ENCODE data around the gene STARD3NL.

- TF ChIP-seq RAD21 (IDR thresholded peaks at IDR 0.05; ENCODE audit: low read length): no peak
- TF ChIP-seq CTCF (conservative IDR thresholded peaks at IDR 0.05; ENCODE audit: low read depth, low read length): no peak
- TF ChIP-seq POLR2A (IDR thresholded peaks at IDR 0.05; ENCODE audit: low read depth, low read length): no peak
- no peak for TF ChIP-seq RCOR1 (IDR thresholded peaks at IDR 0.05; ENCODE audit: insufficient replicate concordance, low read length)
- no peak for TF ChIP-seq CEBPB (IDR thresholded peaks at IDR 0.05; ENCODE audit: low read depth, low read length)
- TF ChIP-seq NFE2L2 (IDR thresholded peaks at IDR 0.05; ENCODE audit: low read depth, low read length): no peak
- TF ChIP-seq RFX5 (IDR thresholded peaks at IDR 0.05; ENCODE audit: low read depth, low read length): no peak
- TF ChIP-seq FOS (IDR thresholded peaks at IDR 0.05; ENCODE audit: low read depth, low read length): no peak
- TF ChIP-seq CHD1 (IDR thresholded peaks at IDR 0.05; ENCODE audit: low read depth, low read length): no peak
- peak; percentile 43; the same call in 1 of the 2 replicates for TF ChIP-seq MAFK (IDR thresholded peaks at IDR 0.05; ENCODE audit: low read depth, low read length)
- no peak for TF ChIP-seq MAZ (IDR thresholded peaks at IDR 0.05; ENCODE audit: borderline replicate concordance, low read depth, low read length)
- TF ChIP-seq MXI1 (IDR thresholded peaks at IDR 0.05; ENCODE audit: borderline replicate concordance, low read depth, low read length): no peak
- TF ChIP-seq ELK1 (IDR thresholded peaks at IDR 0.05; ENCODE audit: borderline replicate concordance, low read depth, low read length): no peak
Measured at GRCh38 chr7:38195804-38196595, 18.0 kb downstream of the STARD3NL start.

Measured in IMR-90 (cell line).